ENCODE results near the gene TRNAU1AP.

GRCh38 chr1:28551381-28551780, 1.5 kb upstream of the TRNAU1AP start:
- TF ChIP-seq EZH2 (IDR thresholded peaks at IDR 0.05; ENCODE audit: insufficient read depth, poor library complexity, severe bottlenecking) (no peak), EZH2phosphoT487 (IDR thresholded peaks at IDR 0.05; ENCODE audit: insufficient read depth, low read depth) (no peak)
